Left lung (tissue), 14 donors: Measurements from ENCODE around the gene NDUFS7. TPM values are rescaled to one million over a fixed set of nuclear protein-coding genes. Genes with fewer than 3 reads are reported as not detected.

Experiments
- ATAC-seq: fragments of 200-7000 bp; cut with Tn5 transposase; one replicate; pipeline ENCODE4 v1.9.1; 2020; ENCODE audit warnings: moderate library complexity
- DNase-seq, 4 donors: peaks; one replicate each; pipeline ENCODE4 v3.0.0-alpha.2; 2013 to 2020
- H3K27ac ChIP-seq, 2 donors: fragments of 200-600 bp; sonication (generic) in 1 of 2; one replicate each; pipeline versions ENCODE4 v1.5.0 to v1.8.0; 2020 to 2021
- H3K27me3 ChIP-seq, 2 donors: fragments of 200-600 bp; sonication (generic) in 1 of 2; one replicate each; pipeline versions ENCODE4 v1.5.0 to v1.8.0; 2020 to 2021
- H3K36me3 ChIP-seq, 2 donors: fragments of 200-600 bp; sonication (generic) in 1 of 2; one replicate each; pipeline versions ENCODE4 v1.5.0 to v1.8.0; 2020 to 2021
- H3K4me1 ChIP-seq, 2 donors: fragments of 200-600 bp; one replicate each; pipeline ENCODE4 v1.8.0; 2021
- H3K4me3 ChIP-seq, 2 donors: fragments of 200-600 bp; sonication (generic) in 1 of 2; one replicate each; pipeline versions ENCODE4 v1.5.0 to v1.8.0; 2020 to 2021; ENCODE audit warnings: mild to moderate bottlenecking in 1 of 2
- H3K9me3 ChIP-seq, 2 donors: fragments of 200-600 bp; sonication (generic) in 1 of 2; one replicate each; pipeline versions ENCODE4 v1.5.0 to v1.8.0; 2020 to 2021
- CTCF ChIP-seq, 2 donors: fragments of 200-600 bp; sonication (generic) in 1 of 2; IDR thresholded peaks; one replicate each; pipeline versions ENCODE4 v1.5.0 to v1.8.0; 2021; ENCODE audit warnings: antibody characterized with exemption in 2 of 2
- intact Hi-C, 2 donors: fragments of 100-400 bp; cut with DNase I; formaldehyde crosslinking; loops; one replicate each; pipeline versions ENCODE4 v1.11.2 to v1.14.2; 2022
- long read RNA-seq, 12 donors: library from polyadenylated mRNA in 2 of 12; unstranded in 2 of 12; transcript quantifications; one replicate each; pipeline ENCODE4 v2.0.0 and lab custom pipeline, GENCODE V29; 2019 to 2026
- polyA plus RNA-seq, 6 donors: library from polyadenylated mRNA; unstranded; fragments of 120-200 nt; gene quantifications; one replicate each; pipeline ENCODE4 v1.2.1, GENCODE V29; 2013; ENCODE audit not compliant: insufficient read length in 6 of 6
- total RNA-seq, 2 donors: library from RNA; stranded (reverse); fragmentation: NEBNext Ultra II Directional; extraction: Animal tissue kit (Norgen Biotek cat#: 25700); gene quantifications; one replicate each; pipeline ENCODE4 v1.2.1, GENCODE V29; 2021
- donor health status: DM: no; HTN: yes; CAD: no.
- donor health status: DM: no; HTN: no; CAD: no.

NDUFS7 gene
- total RNA-seq, result 10 to 100 TPM; 84.4 to 85.4 TPM
- polyA plus RNA-seq, result 10 to 100 TPM; 30.3 to 50.6 (median 36.6) TPM
- long read RNA-seq, donor 1, transcript NDUFS7-201 (8 exons, 1,039 nt), result major isoform, 42 of 60 reads
- long read RNA-seq, donor 1, partial matches to known transcripts, result 16 of 60 reads
- long read RNA-seq, donor 1, other reads (novel, unspliced or antisense), result 0 of 60 reads
- long read RNA-seq, donor 2, transcript NDUFS7-217 (1 exons, 3,743 nt), result minor isoform, 6 of 49 reads
- long read RNA-seq, donor 2, transcript NDUFS7-201 (8 exons, 1,039 nt), result major isoform, 23 of 49 reads
- long read RNA-seq, donor 2, partial matches to known transcripts, result 17 of 49 reads
- long read RNA-seq, donor 2, other reads (novel, unspliced or antisense), result 0 of 49 reads
- long read RNA-seq, donor 3, transcript NDUFS7-217 (1 exons, 3,743 nt), result minor isoform, 5 of 58 reads
- long read RNA-seq, donor 3, transcript NDUFS7-201 (8 exons, 1,039 nt), result major isoform, 52 of 58 reads
- long read RNA-seq, donor 3, partial matches to known transcripts, result 0 of 58 reads
- long read RNA-seq, donor 3, other reads (novel, unspliced or antisense), result 0 of 58 reads
- long read RNA-seq, donor 4, transcript NDUFS7-201 (8 exons, 1,039 nt), result major isoform, 122 of 141 reads
- long read RNA-seq, donor 4, partial matches to known transcripts, result 12 of 141 reads
- long read RNA-seq, donor 4, other reads (novel, unspliced or antisense), result 4 of 141 reads
- long read RNA-seq, donor 5, transcript NDUFS7-201 (8 exons, 1,039 nt), result major isoform, 36 of 57 reads
- long read RNA-seq, donor 5, partial matches to known transcripts, result 6 of 57 reads
- long read RNA-seq, donor 5, other reads (novel, unspliced or antisense), result 5 of 57 reads
- long read RNA-seq, donor 6, transcript NDUFS7-217 (1 exons, 3,743 nt), result minor isoform, 5 of 52 reads
- long read RNA-seq, donor 6, transcript NDUFS7-201 (8 exons, 1,039 nt), result major isoform, 44 of 52 reads
- long read RNA-seq, donor 6, partial matches to known transcripts, result 0 of 52 reads
- long read RNA-seq, donor 6, other reads (novel, unspliced or antisense), result 0 of 52 reads
- long read RNA-seq, donor 7, transcript NDUFS7-201 (8 exons, 1,039 nt), result major isoform, 31 of 36 reads
- long read RNA-seq, donor 7, partial matches to known transcripts, result 0 of 36 reads
- long read RNA-seq, donor 7, other reads (novel, unspliced or antisense), result 0 of 36 reads
- long read RNA-seq, donor 8, transcript NDUFS7-201 (8 exons, 1,039 nt), result major isoform, 36 of 49 reads
- long read RNA-seq, donor 8, transcript NDUFS7-217 (1 exons, 3,743 nt), result minor isoform, 8 of 49 reads
- long read RNA-seq, donor 8, partial matches to known transcripts, result 0 of 49 reads
- long read RNA-seq, donor 8, other reads (novel, unspliced or antisense), result 0 of 49 reads
- long read RNA-seq, donor 9, result 0 reads
- long read RNA-seq, donor 10, transcript NDUFS7-201 (8 exons, 1,039 nt), result major isoform, 169 of 197 reads
- long read RNA-seq, donor 10, partial matches to known transcripts, result 16 of 197 reads
- long read RNA-seq, donor 10, other reads (novel, unspliced or antisense), result 8 of 197 reads
- long read RNA-seq, donor 11, result 0 reads
- long read RNA-seq, donor 12, transcript NDUFS7-217 (1 exons, 3,743 nt), result minor isoform, 12 of 45 reads
- long read RNA-seq, donor 12, transcript NDUFS7-201 (8 exons, 1,039 nt), result major isoform, 33 of 45 reads
- long read RNA-seq, donor 12, partial matches to known transcripts, result 0 of 45 reads
- long read RNA-seq, donor 12, other reads (novel, unspliced or antisense), result 0 of 45 reads

GRCh38 chr19:1383312-1384084 lies at the start of gene NDUFS7:
TSS of gene NDUFS7 (plus strand) at chr19:1383907. CDS start at chr19:1383927, 20 bp downstream.
- intact Hi-C loops, result no loop called here
- H3K4me1 ChIP-seq, result peaks cover 9 to 24% of the 10 kb centered on the region in 2 donors
- ATAC-seq (peak; percentile 96), DNase-seq (peak; percentile 91 to 95 (median 94))
- H3K27me3 ChIP-seq, result no peaks in the 10 kb centered on the region
- no peaks in the 10 kb centered on the region for H3K9me3 ChIP-seq
- H3K36me3 ChIP-seq, result peaks cover 0 to 21% of the 10 kb centered on the region in 2 donors
- peak within 1 kb of the TSS; percentile 90 to 98 for H3K4me3 ChIP-seq
- H3K27ac ChIP-seq, result peak within 1 kb of the TSS; percentile 84 to 88
- TF ChIP-seq CTCF (IDR thresholded peaks at IDR 0.05), result peak in 1 of 2 donors; percentile 15

- Histone ChIP-seq H3K27me3 (peaks cover 0 to 38% of the 10 kb centered on the region in 2 donors), H3K27ac (no peak overlapping the region), H3K9me3 (no peaks in the 10 kb centered on the region), H3K4me1 (no peaks in the 10 kb centered on the region), H3K36me3 (no peaks in the 10 kb centered on the region), H3K4me3 (no peak overlapping the region)
- DNase-seq (no peak), ATAC-seq (no peak)
- TF ChIP-seq CTCF (IDR thresholded peaks at IDR 0.05), result no peak
- intact Hi-C loops, result no loop called here
Observed at GRCh38 chr19:1336079-1336684, 47.5 kb upstream of the NDUFS7 start.

- ATAC-seq, result no peak
Observed at GRCh38 chr19:1340681-1341469, 42.8 kb upstream of the NDUFS7 start.

More at GRCh38 chr19:1340681-1341469, 42.8 kb upstream of the NDUFS7 start:
- H3K4me1 ChIP-seq, result no peaks in the 10 kb centered on the region
- no peak overlapping the region for H3K27ac ChIP-seq
- no peak for DNase-seq
- intact Hi-C loops, result no loop called here
- TF ChIP-seq CTCF (IDR thresholded peaks at IDR 0.05), result no peak
- no peak overlapping the region for H3K4me3 ChIP-seq
- peaks cover 0 to 21% of the 10 kb centered on the region in 2 donors for H3K27me3 ChIP-seq
- H3K36me3 ChIP-seq, result no peaks in the 10 kb centered on the region
- no peaks in the 10 kb centered on the region for H3K9me3 ChIP-seq
